OCI-LY1 (cell line): ENCODE results near the gene RNF125.
"Not testable (repeated sequence)": the region's sequence is repeated elsewhere in the genome, so short reads cannot be mapped to it uniquely, and the experiment has no call there.

Experiments
- CTCF ChIP-seq: fragments of 200-600 bp; sonication (generic), shearing (Covaris generic); IDR thresholded peaks from 2 replicates; pipeline ENCODE4 v1.5.1; 2017; ENCODE audit warnings: mild to moderate bottlenecking, antibody characterized with exemption, low read length, moderate library complexity, mixed read lengths
- EZH2 ChIP-seq: fragments of 200-600 bp; sonication (generic), shearing (Covaris generic); IDR thresholded peaks from 2 replicates; pipeline ENCODE4 v1.8.0; 2017; ENCODE audit warnings: borderline replicate concordance, mixed run types, mild to moderate bottlenecking, antibody characterized with exemption, low read length, moderate library complexity, mixed read lengths

GRCh38 chr18:32090831-32091230, 72.2 kb downstream of the RNF125 start:
- TF ChIP-seq CTCF, EZH2: not testable (repeated sequence)
